IMR-90 (cell line): ENCODE results near the gene MYOF.

Source experiments
- BHLHE40 ChIP-seq: fragments of 150-350 bp; IDR thresholded peaks from 2 replicates; pipeline ENCODE4 v1.6.1; 2016; ENCODE audit warnings: mild to moderate bottlenecking, low read depth, low read length
- CTCF ChIP-seq: conservative IDR thresholded peaks from 2 replicates; pipeline ENCODE4 v1.5.1; 2012; ENCODE audit warnings: mild to moderate bottlenecking, low read depth, low read length, improper control_type of control experiment
- MAFK ChIP-seq: IDR thresholded peaks from 2 replicates; pipeline ENCODE4 v1.6.1; 2012; ENCODE audit warnings: low read depth, low read length, improper control_type of control experiment
- MAZ ChIP-seq: IDR thresholded peaks from 2 replicates; pipeline ENCODE4 v1.6.1; 2012; ENCODE audit warnings: low read depth, mild to moderate bottlenecking, low read length, improper control_type of control experiment, moderate library complexity, borderline replicate concordance
- MXI1 ChIP-seq: IDR thresholded peaks from 2 replicates; pipeline ENCODE4 v1.6.1; 2012; ENCODE audit warnings: low read depth, mild to moderate bottlenecking, low read length, moderate library complexity, borderline replicate concordance
- POLR2A ChIP-seq: IDR thresholded peaks from 2 replicates; pipeline ENCODE4 v1.6.1; 2012; ENCODE audit warnings: mild to moderate bottlenecking, low read depth, low read length
- RAD21 ChIP-seq: IDR thresholded peaks from 2 replicates; pipeline ENCODE4 v1.6.1; 2012; ENCODE audit warnings: low read length, improper control_type of control experiment
- RFX5 ChIP-seq: IDR thresholded peaks from 2 replicates; pipeline ENCODE4 v1.8.0; 2012; ENCODE audit warnings: low read depth, mild to moderate bottlenecking, low read length, moderate library complexity
- SMC3 ChIP-seq: fragments of 150-350 bp; IDR thresholded peaks from 2 replicates; pipeline ENCODE4 v1.6.1; 2016; ENCODE audit warnings: low read depth, mild to moderate bottlenecking, antibody characterized with exemption, low read length, moderate library complexity
- USF2 ChIP-seq: fragments of 150-350 bp; IDR thresholded peaks from 2 replicates; pipeline ENCODE4 v1.6.1; 2017; ENCODE audit warnings: mild to moderate bottlenecking, antibody characterized with exemption, low read length, low read depth

GRCh38 chr10:93404048-93404354 lies 78.1 kb downstream of the MYOF start:
- TF ChIP-seq CTCF: no peak
- TF ChIP-seq MAZ: no peak
- TF ChIP-seq SMC3: no peak
- no peak for TF ChIP-seq RAD21
- no peak for TF ChIP-seq MAFK
- TF ChIP-seq POLR2A: no peak
- no peak for TF ChIP-seq RFX5
- TF ChIP-seq MXI1: no peak
- no peak for TF ChIP-seq BHLHE40
- no peak for TF ChIP-seq USF2
